GM12864 (cell line): Measurements from ENCODE around the gene LRP10.

Experiments
- DNase-seq: peaks from one replicate; pipeline ENCODE4 v3.0.0-alpha.2; 2011; ENCODE audit warnings: low read depth
- H3K4me3 ChIP-seq: 2 replicates; pipeline ENCODE4 v1.5.1; 2011; ENCODE audit warnings: mild to moderate bottlenecking, low read depth, low read length, control low read depth
- CTCF ChIP-seq: IDR thresholded peaks from 2 replicates; pipeline ENCODE4 v1.5.1; 2011; ENCODE audit warnings: low read depth, mild to moderate bottlenecking, moderate library complexity, low read length, control low read depth, inconsistent platforms; ENCODE audit errors: missing control alignments

LRP10 gene

GRCh38 chr14:22882529-22883172, 11.1 kb downstream of the LRP10 start:
- DNase-seq, result no peak
- TF ChIP-seq CTCF, result no peak
- no peak overlapping the region for H3K4me3 ChIP-seq

- DNase-seq, result no peak
- TF ChIP-seq CTCF, result no peak
- no peak within 1 kb of the TSS for H3K4me3 ChIP-seq
Measured at GRCh38 chr14:22883173-22883976, 11.8 kb downstream of the LRP10 start, which contains the start of gene REM2. Gene REM2 (plus strand): TSS chr14:22883222. CDS start chr14:22883288, 66 bp downstream.

GRCh38 chr14:22884076-22884737, 12.7 kb downstream of the LRP10 start:
- no peak for DNase-seq
- TF ChIP-seq CTCF, result no peak
- H3K4me3 ChIP-seq, result no peak overlapping the region

- DNase-seq, result no peak
- TF ChIP-seq CTCF, result no peak
- no peak overlapping the region for H3K4me3 ChIP-seq
Measured at GRCh38 chr14:22884738-22885523, 13.4 kb downstream of the LRP10 start.

GRCh38 chr14:22885975-22886374, 14.4 kb downstream of the LRP10 start:
- peak overlapping the region; percentile 68 for H3K4me3 ChIP-seq
- TF ChIP-seq CTCF, result no peak
- DNase-seq, result no peak

- TF ChIP-seq CTCF, result peak; percentile 42
- peak overlapping the region; percentile 68 for H3K4me3 ChIP-seq
- DNase-seq, result peak; percentile 68
Measured at GRCh38 chr14:22886500-22887259, 15.1 kb downstream of the LRP10 start.
